Raji (cell line): ENCODE results near the gene VAV2.

ENCODE experiments used
- POLR2A ChIP-seq: IDR thresholded peaks from 2 replicates; pipeline ENCODE4 v1.6.1; 2011; ENCODE audit warnings: low read depth, low read length, control low read depth; ENCODE audit not compliant: insufficient read depth

VAV2 gene

DNA sequence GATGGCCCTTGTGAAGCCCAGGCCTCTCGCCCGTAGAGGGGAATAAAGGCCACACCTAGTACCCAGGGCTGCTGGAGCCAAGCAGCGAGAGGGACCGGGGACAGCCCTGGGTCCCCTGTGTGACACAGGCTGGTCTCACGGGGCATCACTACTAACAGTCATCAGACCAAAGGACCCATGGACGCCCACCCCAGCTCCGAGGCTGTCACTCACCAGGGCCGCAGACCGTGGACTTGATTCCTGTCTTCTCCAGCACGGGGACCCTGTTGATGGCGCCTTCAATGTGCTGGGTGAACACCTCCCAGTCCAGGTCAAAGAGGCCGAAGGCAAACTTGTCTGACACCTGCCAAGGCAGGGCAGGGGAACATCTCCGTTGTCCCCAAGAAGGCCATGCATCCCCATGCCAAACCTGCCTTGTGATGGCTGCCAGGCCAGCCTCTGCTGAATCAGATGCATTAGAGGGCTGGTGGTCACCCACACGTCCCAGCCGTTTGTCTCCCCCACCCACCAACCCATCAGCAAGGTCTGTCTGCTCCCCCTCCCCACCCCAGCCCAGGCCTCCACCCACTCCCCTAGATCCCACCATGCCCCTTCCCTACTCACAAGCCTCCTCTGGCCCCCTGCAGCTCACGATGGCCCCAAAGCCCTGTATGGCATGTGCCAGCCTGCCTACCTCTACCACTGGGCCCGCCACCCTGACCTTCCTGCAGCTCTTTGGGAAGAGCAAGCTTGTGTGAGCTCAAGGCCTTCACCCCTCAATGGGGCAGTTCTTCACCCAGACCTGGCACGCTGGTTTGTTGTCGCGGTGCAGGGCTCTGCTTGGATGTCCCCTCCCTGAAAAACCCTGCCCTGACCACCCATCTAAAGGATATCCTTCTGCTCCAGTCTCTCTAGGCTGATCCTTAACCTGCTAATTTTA, 274.8 kb downstream of the VAV2 start:
- TF ChIP-seq POLR2A: no peak

DNA sequence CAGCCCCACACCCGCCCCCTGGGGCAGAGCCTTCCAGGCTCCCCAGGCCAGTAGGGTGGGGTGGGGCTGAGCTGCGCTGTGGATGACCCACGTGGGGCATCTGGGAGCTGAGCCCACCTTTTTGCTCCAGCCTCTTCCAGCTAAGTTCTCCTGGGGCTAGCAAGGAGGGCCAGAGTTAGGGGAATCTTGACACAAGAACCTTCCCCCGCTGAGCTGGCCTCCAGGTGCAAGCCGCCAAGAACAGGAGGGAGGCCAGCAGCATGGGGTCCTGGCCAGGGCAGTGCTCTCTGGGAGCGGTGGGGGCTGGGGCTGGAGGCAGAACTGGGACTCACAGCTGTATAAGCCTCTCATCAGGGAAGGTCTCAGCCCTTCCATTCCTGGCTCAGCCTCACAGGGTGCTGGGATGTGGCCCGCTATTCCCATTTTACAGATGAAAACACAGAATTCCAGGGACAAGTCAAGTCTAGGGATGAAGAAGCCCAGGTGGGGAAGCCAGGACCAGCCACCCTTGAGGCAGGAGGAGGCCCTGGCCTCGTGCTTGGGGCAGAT, 275.5 kb downstream of the VAV2 start:
- TF ChIP-seq POLR2A: no peak

DNA sequence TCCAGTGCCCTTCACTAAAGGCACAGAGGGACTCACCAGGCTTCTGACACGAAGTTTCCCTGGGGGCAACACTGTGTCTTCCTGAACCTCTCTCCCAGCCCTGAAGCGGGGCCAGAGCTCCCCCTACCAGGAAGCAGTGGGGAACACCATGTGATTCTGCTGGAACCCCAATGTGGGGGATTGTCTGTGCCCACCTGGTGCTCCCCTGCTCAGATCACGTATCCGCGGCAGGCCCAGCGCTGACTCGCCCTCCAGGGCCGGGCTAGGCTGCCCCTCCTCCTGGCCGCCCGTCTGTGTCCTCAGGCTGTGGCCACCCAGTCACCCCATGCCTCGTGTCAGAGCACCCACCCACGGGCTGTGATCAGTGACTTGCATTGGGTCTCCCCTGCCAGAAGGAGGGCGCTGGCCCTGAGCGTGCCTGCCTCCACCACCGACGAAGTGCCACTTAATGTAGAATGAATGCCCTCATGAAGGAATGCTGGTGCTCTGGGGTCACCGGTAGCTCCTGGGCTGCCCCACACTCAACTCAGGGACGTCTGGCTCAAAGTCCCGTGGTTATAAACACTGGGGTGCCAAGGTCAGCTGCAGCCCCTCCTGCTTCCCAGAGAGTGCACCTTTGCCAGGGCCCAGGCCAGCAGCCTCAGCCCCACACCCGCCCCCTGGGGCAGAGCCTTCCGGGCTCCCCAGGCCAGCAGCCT, 276.1 kb downstream of the VAV2 start:
- TF ChIP-seq POLR2A: no peak

DNA sequence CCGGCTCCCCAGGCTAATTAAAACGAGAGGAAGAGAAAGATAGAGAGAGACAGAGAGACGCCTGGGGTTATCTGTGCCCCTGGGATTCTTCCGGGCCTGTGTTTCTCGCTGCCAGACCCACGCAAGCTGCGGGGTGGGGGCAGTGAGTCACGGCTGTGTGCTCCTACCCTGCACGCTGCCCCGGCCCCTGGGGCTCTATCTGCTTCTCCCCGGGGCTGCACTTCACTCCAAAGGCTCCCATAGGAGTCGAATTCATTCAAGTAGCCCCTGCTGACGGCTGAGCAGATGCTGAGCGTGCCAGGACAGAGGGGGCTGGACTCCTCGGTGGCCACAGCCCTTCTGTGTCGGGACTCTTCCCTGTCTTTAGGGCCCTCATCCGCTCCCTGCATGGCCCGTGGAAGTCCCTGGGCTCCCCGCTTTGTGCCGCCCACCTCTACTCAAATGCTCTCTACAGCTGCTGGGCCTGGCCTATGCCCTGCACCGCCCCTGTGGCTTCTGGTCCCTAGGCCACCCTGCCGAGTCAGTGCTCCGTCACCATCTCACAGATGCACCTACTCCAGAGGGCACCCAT, 276.7 kb downstream of the VAV2 start:
- TF ChIP-seq POLR2A: no peak

DNA sequence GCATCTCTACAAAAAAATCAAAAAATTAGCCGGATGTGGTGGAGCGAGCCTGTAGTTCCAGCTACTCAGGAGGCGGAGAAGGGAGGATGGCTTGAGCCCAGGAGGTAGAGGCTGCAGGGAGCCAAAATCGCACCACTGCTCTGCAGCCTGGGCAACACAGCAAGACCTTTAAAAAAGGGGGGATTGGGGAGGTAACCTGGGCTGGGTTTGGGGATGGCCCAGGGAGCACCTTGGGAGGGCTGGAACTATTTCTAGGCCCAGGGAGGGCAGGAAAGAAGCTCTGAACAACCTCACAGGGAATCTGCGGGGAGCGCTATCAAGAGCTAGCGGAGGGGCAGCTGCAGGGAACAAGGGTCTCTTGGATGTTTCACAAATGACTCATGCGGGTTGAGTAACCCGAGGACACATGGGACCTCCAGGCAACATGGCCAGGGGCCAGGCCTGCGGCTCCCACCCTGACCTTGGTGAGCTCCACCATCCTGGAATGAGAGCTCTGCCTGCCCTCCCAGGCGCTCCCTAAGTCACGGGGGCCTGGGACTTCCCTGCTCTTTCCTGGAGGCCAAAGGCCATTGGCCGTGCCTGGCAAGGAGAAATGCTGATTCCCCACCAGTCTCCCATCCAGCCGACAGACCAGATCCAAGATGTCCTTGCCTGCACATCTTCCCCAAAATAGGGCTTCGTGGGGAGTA, 277.4 kb downstream of the VAV2 start:
- no peak for TF ChIP-seq POLR2A

DNA sequence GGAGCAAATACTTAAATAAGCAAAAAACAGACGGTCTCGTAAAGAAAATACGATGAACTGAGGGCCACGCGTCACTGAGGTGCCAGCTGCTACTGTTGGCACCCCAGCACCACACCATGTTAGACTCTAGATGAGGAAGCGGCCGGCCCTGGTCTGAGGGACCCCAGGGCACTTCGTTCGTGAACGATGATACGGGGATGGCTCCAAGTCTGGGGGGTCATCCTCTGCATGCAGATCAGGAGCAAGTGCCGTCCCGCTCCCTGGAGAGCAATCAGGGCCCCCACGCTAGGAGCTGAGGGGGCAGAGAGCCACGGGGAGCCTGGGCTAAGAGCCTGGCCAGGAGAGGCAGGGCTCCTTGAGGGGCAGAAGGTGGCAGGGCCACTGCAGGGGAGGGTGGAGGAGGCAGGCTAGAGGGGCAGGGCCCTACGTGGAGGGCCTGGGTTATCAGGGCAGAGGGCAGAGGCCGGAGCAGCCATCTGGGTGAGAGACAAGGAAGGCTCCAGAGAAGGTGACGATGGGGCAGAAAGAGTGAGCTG, 278.1 kb downstream of the VAV2 start:
- no peak for TF ChIP-seq POLR2A

DNA sequence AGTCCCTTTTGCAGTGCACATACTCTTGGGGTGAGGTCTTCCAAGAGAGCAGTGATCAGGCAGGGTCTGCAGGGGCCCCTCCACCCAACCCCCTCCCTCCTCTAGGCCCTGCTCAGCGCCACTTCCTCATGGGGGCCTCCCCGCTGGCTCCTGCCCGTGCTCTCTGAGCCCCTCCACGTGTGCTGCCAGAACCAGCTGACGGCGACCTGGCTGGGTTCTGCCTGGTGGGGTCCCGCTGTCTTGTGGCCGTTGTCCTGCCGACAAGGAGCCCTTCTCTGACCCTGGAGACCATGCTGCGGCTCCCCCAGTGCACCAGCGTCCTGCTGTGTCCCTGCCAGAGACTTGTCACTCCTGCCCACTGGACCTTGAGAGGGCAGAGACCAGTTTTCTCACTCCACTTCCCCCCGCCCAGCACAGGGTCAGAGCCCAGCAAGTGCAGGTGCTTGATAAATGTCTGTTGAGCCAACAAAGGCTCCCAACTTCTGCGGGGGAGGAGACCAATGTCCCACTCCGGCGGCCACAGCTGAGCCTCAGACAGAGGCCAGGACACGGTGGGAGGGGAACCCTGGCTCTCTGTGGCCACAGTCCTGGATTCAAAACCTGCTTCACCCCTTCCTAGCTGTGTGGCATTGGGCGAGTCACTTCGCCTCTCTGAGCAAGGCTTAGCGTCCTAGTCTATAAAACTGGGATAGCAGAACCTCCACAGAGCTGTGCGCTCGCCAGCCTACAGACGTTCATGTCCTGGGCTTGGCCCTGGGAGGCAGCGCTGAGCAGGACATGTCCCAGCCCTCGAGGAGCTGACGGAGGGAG, 278.8 kb downstream of the VAV2 start:
- TF ChIP-seq POLR2A: no peak

DNA sequence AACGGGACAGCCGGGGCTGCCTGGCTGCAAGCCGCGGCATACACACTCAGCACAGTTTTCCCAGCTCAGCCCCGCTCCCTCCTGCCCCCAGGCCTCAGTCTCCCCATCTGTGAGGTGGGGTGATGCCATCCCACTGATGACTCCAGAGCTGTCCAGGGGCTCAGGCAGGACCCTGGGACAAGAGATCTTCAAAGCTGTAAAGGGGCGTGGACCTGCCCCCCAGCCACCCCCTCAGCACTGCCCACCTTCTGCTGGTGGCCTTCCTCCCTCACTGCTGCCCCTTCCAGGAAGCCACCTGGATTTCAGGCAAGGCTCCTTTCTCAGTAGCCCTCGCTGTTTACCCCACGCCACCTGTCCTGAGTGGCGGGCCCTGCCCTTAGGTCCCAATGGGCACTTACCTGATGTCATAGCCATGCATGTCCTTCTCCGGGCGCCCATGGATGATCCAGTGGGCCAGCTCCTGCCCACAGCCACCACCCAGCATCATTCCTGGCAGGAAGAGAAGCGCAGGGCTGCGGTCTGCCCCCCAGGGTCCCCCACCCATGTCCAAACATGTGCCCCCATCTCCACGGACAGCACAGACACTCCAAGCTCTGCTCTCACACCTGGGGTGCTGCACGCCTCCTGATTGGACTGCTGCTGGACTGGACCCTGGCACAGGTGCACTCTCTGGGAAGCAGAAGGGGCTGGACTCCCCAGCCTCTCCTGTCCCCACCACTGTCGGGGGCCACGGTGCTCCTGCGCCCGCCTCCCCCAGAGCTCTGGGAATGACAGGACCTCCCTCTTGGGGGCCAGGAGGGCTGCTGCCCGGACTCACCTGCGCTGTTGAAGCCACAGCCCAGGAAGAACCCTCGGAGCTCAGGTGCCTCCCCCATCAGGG, 279.7 kb downstream of the VAV2 start:
- TF ChIP-seq POLR2A: no peak
